Measurements from ENCODE around the gene DSTYK. TPM values are rescaled to one million over a fixed set of nuclear protein-coding genes. Genes with fewer than 3 reads are reported as not detected.

Gene DSTYK
- total and polyA plus RNA-seq, 11 donors = 3.2 to 10.1 (median 6.3) TPM

DNA sequence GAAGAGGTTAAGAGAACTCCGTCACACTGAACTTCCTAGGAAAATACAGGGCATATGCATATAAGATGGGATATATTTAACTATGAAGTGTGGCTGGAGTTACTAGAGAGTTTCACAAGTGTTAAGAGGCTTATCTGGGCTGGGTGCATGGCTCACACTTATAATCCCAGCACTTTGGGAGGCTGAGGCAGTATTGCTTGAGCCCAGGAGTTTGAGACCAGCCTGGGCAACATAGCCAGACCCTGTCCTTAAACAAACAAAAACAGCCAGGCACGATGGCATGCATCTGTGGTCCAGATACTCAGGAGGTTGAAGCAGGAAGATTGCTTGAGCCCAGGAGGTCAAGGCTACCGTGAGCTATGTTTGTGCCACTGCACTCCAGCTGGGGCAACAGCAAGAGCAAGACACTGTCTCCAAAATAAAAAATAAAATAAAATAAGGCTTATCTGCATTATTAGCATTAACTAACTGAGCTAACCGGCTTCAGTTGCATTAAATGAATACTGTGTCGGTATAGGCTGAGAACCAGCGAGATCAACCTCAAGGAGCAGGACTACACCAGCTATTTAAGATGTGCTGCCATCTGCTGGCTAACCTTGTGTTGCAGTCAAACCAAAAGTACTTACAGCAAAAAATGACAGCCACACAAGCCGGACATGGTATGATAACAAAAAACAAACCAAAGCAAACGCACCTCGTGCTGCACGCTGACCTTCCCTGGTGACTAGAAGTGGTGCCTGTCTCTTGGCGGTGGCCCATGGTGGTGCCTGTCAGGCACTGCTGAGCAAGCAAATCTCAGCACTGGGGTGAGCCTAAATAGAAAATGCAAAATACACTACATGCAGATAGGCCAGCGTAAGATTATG lies 70.0 kb downstream of the DSTYK start:
- WGBS, 4 donors = 18 to 22% (median 19%) methylated on average over 12 of the region's 12 CpGs
- no peaks in the 10 kb centered on the region for H3K9me3 ChIP-seq
- TF ChIP-seq POLR2A (IDR thresholded peaks at IDR 0.05) = no peak
- TF ChIP-seq, protein P1, sequence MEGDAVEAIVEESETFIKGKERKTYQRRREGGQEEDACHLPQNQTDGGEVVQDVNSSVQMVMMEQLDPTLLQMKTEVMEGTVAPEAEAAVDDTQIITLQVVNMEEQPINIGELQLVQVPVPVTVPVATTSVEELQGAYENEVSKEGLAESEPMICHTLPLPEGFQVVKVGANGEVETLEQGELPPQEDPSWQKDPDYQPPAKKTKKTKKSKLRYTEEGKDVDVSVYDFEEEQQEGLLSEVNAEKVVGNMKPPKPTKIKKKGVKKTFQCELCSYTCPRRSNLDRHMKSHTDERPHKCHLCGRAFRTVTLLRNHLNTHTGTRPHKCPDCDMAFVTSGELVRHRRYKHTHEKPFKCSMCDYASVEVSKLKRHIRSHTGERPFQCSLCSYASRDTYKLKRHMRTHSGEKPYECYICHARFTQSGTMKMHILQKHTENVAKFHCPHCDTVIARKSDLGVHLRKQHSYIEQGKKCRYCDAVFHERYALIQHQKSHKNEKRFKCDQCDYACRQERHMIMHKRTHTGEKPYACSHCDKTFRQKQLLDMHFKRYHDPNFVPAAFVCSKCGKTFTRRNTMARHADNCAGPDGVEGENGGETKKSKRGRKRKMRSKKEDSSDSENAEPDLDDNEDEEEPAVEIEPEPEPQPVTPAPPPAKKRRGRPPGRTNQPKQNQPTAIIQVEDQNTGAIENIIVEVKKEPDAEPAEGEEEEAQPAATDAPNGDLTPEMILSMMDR (IDR thresholded peaks at IDR 0.05) = peak; percentile 68 to 87 (median 78)
- H3K4me1 ChIP-seq = peaks cover 0 to 27% (median 10%) of the 10 kb centered on the region in 12 donors
- DNase-seq (peak; percentile 53 to 80 (median 64)), ATAC-seq (peak; percentile 72 to 85 (median 78))
- peak overlapping the region in 1 of 12 donors; percentile 14 for H3K27ac ChIP-seq
- intact Hi-C loops (cut with DNase I) = loop anchor here (2.0 to 10.0 kb wide), 7 partner anchors 111 to 164 kb away; no protein-coding TSS in a partner anchor
- H3K27me3 ChIP-seq = no peaks in the 10 kb centered on the region
- peaks cover 0 to 10% (median 3%) of the 10 kb centered on the region in 9 donors for H3K36me3 ChIP-seq
- H3K4me3 ChIP-seq = peak overlapping the region in 3 of 12 donors; percentile 10 to 13 (median 13)

DNA sequence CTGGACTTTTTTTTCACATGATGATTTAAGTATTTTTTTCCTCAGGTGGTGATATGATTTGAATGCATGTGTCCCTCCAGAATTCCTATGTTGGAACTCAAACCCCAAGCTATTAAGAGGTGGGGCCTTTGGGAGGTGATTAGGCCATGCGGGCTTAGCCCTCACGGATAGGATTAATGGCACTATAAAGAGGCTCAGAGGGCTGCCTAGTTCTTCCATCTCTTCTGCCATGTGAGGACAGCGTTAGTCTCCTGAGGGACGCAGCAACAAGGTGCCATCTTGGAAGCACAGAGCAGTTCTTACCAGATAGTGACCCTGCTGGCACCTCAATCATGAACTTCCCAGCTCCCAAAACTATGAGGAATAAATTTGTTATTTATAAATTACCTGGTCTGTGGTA lies 71.4 kb downstream of the DSTYK start:
- H3K4me1 ChIP-seq = peaks cover 0 to 27% (median 10%) of the 10 kb centered on the region in 12 donors
- intact Hi-C loops (cut with DNase I) = loop anchor here (5.0 to 10.0 kb wide), 6 partner anchors 112 to 163 kb away; no protein-coding TSS in a partner anchor
- 92 to 94% (median 94%) methylated on average over 4 of the region's 4 CpGs for WGBS, 4 donors
- no peaks in the 10 kb centered on the region for H3K36me3 ChIP-seq
- TF ChIP-seq, protein P1 (IDR thresholded peaks at IDR 0.05) = no peak
- TF ChIP-seq POLR2A (IDR thresholded peaks at IDR 0.05) = no peak
- H3K27ac ChIP-seq = no peak overlapping the region
- no peak overlapping the region for H3K4me3 ChIP-seq
- ATAC-seq (no peak), DNase-seq (no peak)
- H3K27me3 ChIP-seq = no peaks in the 10 kb centered on the region
- H3K9me3 ChIP-seq = no peaks in the 10 kb centered on the region

DNA sequence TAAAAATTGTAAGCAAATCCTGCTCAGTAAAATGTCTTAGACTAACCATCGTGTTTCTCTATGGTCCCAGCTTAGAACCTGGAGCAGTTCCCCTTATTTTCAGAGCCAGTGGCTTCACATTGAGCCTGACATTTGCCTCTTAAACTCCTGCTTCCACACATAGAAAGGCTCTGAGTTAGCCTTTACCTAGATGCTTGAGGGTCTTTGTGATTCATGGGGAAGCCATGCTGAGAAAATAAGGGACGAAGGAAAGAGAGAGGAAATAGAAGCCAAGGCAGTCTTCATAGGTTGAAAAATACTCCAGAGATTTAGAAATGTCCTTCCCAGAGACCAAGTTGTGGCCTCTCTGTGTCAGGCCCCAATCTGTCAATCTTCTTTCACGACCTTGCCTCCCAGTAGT lies 73.6 kb downstream of the DSTYK start:
- no peaks in the 10 kb centered on the region for H3K27me3 ChIP-seq
- WGBS, 4 donors = 74 to 77% (median 76%) methylated on average over 3 of the region's 3 CpGs
- intact Hi-C loops (cut with DNase I) = no loop called here
- TF ChIP-seq, protein P1 (IDR thresholded peaks at IDR 0.05) = no peak
- TF ChIP-seq POLR2A (IDR thresholded peaks at IDR 0.05) = no peak
- ATAC-seq (no peak), DNase-seq (no peak)
- no peaks in the 10 kb centered on the region for H3K9me3 ChIP-seq
- H3K36me3 ChIP-seq = no peaks in the 10 kb centered on the region
- peaks cover 0 to 12% (median 7%) of the 10 kb centered on the region in 12 donors for H3K4me1 ChIP-seq
- H3K27ac ChIP-seq = no peak overlapping the region
- H3K4me3 ChIP-seq = no peak overlapping the region

DNA sequence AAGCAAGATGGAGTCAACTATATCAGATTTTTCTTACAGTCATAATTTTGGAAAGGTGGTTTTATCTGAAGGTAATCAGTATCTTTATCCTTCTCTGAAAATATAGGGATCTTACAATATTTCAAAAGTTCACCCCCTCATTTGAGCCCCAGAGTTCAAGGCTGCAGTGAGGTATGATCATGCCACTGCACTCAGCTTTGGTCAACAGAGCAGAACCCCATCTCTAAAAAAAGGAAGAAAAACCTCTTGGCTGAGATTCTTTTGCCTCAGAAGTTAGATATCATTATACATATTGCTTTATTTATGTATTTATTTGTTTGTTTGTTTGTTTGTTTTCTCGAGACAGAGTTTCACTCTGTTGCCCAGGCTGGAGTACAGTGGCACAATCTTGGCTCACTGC lies 78.2 kb downstream of the DSTYK start:
- ATAC-seq (no peak), DNase-seq (no peak)
- TF ChIP-seq, protein P1 (IDR thresholded peaks at IDR 0.05) = no peak
- TF ChIP-seq POLR2A (IDR thresholded peaks at IDR 0.05) = no peak
- Histone ChIP-seq H3K27me3 (no peaks in the 10 kb centered on the region), H3K36me3 (no peaks in the 10 kb centered on the region), H3K9me3 (no peaks in the 10 kb centered on the region), H3K4me3 (no peak overlapping the region), H3K4me1 (no peaks in the 10 kb centered on the region), H3K27ac (no peak overlapping the region)
- WGBS, 4 donors = 71 to 79% (median 72%) methylated on average over 1 of the region's 1 CpG
- intact Hi-C loops (cut with DNase I) = no loop called here

Data from heart left ventricle (tissue), 16 donors.